PC-3 (cell line): Measurements from ENCODE around the gene SLC5A5. TPM values are rescaled to one million over a fixed set of nuclear protein-coding genes. Genes with fewer than 3 reads are reported as not detected.

Experiments used
- ATAC-seq: fragments of 200-7000 bp; cut with Tn5 transposase; 2 replicates; pipeline ENCODE4 v1.9.1; 2020; ENCODE audit warnings: mild to moderate bottlenecking, moderate library complexity
- BruUV-seq: library from RNA; stranded (reverse); fragments of 400-500 nt; replicated peaks from 2 replicates; lab custom pipeline; 2021; lab: Mats Ljungman, UMichigan
- CTCF ChIA-PET: fragments of 300-600 bp; sonication (Branson Sonifier 250); formaldehyde crosslinking; loops from one replicate; lab custom pipeline; 2022; ENCODE audit warnings: antibody characterized with exemption; lab: Charles Lee
- POLR2A ChIA-PET: fragments of 300-600 bp; sonication (Branson Sonifier 250); formaldehyde crosslinking; loops from one replicate; lab custom pipeline; 2022; ENCODE audit warnings: antibody characterized with exemption; ENCODE audit not compliant: unreplicated experiment; lab: Charles Lee
- DNase-seq: peaks from one replicate; pipeline ENCODE4 v3.0.0-alpha.2; 2015
- H2AFZ ChIP-seq: fragments of 300-600 bp; sonication (generic); 2 replicates; pipeline ENCODE4 v1.6.0; 2016; ENCODE audit warnings: antibody characterized with exemption, low read length
- H3F3A ChIP-seq: fragments of 300-600 bp; sonication (generic); one replicate; pipeline ENCODE4 v1.6.0; 2017; ENCODE audit warnings: antibody characterized with exemption, low read length, control low read depth, mild to moderate bottlenecking; ENCODE audit not compliant: unreplicated experiment
- H3K27ac ChIP-seq: fragments of 300-600 bp; sonication (generic); 2 replicates; pipeline ENCODE4 v1.5.1; 2016; ENCODE audit warnings: mild to moderate bottlenecking, low read length
- H3K27me3 ChIP-seq: fragments of 300-600 bp; sonication (generic); 2 replicates; pipeline ENCODE4 v1.6.1; 2016; ENCODE audit warnings: low read length, mixed read lengths
- H3K36me3 ChIP-seq: fragments of 300-600 bp; sonication (generic); 2 replicates; pipeline ENCODE4 v1.6.1; 2016; ENCODE audit warnings: low read depth, mixed run types, low read length, mixed read lengths
- H3K4me1 ChIP-seq: fragments of 300-600 bp; sonication (generic); 2 replicates; pipeline ENCODE4 v1.5.1; 2016; ENCODE audit warnings: low read length; ENCODE audit not compliant: insufficient read depth
- H3K4me2 ChIP-seq: fragments of 300-600 bp; sonication (generic); 2 replicates; pipeline ENCODE4 v1.6.0; 2016; ENCODE audit warnings: low read length
- H3K4me3 ChIP-seq: fragments of 300-600 bp; sonication (generic); 2 replicates; pipeline ENCODE4 v1.5.1; 2016; ENCODE audit warnings: mild to moderate bottlenecking, low read length, mixed read lengths
- H3K79me2 ChIP-seq: fragments of 300-600 bp; sonication (generic); 2 replicates; pipeline ENCODE4 v1.6.1; 2017; ENCODE audit warnings: low read length, mixed read lengths
- H3K9ac ChIP-seq: fragments of 300-600 bp; sonication (generic); 2 replicates; pipeline ENCODE4 v1.6.0; 2016; ENCODE audit warnings: mild to moderate bottlenecking, low read length
- H3K9me2 ChIP-seq: fragments of 300-600 bp; sonication (generic); replicated peaks from 2 replicates; pipeline ENCODE4 v1.6.1; 2016; ENCODE audit warnings: mixed run types, low read length, mixed read lengths
- H3K9me3 ChIP-seq: fragments of 300-600 bp; sonication (generic); 2 replicates; pipeline ENCODE4 v1.6.1; 2016; ENCODE audit warnings: low read length, mixed read lengths
- H4K20me1 ChIP-seq: fragments of 300-600 bp; sonication (generic); 2 replicates; pipeline ENCODE4 v1.6.1; 2016; ENCODE audit warnings: low read length, mixed read lengths
- CTCF ChIP-seq: fragments of 300-600 bp; sonication (generic); conservative IDR thresholded peaks from 2 replicates; pipeline ENCODE4 v1.5.1; 2017; ENCODE audit warnings: antibody characterized with exemption, low read depth, mild to moderate bottlenecking, low read length
- EZH2 ChIP-seq: fragments of 300-600 bp; sonication (generic); IDR thresholded peaks from one replicate; pipeline ENCODE4 v1.6.1; 2017; ENCODE audit warnings: antibody characterized with exemption, mild to moderate bottlenecking, low read length; ENCODE audit not compliant: unreplicated experiment
- EZH2phosphoT487 ChIP-seq: fragments of 300-600 bp; sonication (generic); IDR thresholded peaks from 2 replicates; pipeline ENCODE4 v1.6.1; 2018; ENCODE audit warnings: mild to moderate bottlenecking, antibody characterized with exemption, low read length, borderline replicate concordance
- intact Hi-C: fragments of 100-400 bp; cut with micrococcal nuclease; formaldehyde crosslinking; loops from 2 replicates; pipeline ENCODE4 v1.9.0; 2023
- total RNA-seq: library from RNA; depleted of rRNA; stranded (reverse); fragments of >200 nt; gene quantifications from 2 replicates; pipeline ENCODE4 v1.2.3, GENCODE V29; 2014

SLC5A5 gene
- total RNA-seq, 1 experiment from 2014 or later: not detected

- DNase-seq (peak; percentile 91), ATAC-seq (peak; percentile 52)
- no peak for TF ChIP-seq EZH2
- no peak for TF ChIP-seq EZH2phosphoT487
- peak; percentile 95 for TF ChIP-seq CTCF
- H3F3A ChIP-seq: no peaks in the 10 kb centered on the region
- no peaks in the 10 kb centered on the region for H3K9me3 ChIP-seq
- CTCF ChIA-PET: interaction anchor here (0.6 to 1.1 kb wide), 3 partner anchors 25 to 113 kb away, joined by 3 to 14 read pairs (median 3); no protein-coding TSS in a partner anchor
- BruUV-seq: no TSS peak
- no peak overlapping the region for H3K4me3 ChIP-seq
- H3K79me2 ChIP-seq: peaks cover 8% of the 10 kb centered on the region
- H3K4me2 ChIP-seq: peak overlapping the region; percentile 46
- intact Hi-C loops: loop anchor here (1.0 to 5.0 kb wide), 3 partner anchors 24 to 78 kb away; partner anchors contain the start of gene B3GNT3
- no peak overlapping the region for H3K27ac ChIP-seq
- H3K4me1 ChIP-seq: peaks cover 6% of the 10 kb centered on the region; the same call in 1 of the 2 replicates
- H3K9me2 ChIP-seq: no peaks in the 10 kb centered on the region
- H3K9ac ChIP-seq: no peak overlapping the region
- H4K20me1 ChIP-seq: peaks cover 6% of the 10 kb centered on the region
- POLR2A ChIA-PET: no interaction called here
- peaks cover 5% of the 10 kb centered on the region for H3K36me3 ChIP-seq
- H2AFZ ChIP-seq: peak overlapping the region; percentile 65
- H3K27me3 ChIP-seq: no peaks in the 10 kb centered on the region
These were observed 16.2 kb upstream of the SLC5A5 start for GRCh38 chr19:17855280-17856152.

GRCh38 chr19:17859533-17860330 is 12.0 kb upstream of the SLC5A5 start, which contains the start of gene RPL18A:
RPL18A (plus strand) TSS chr19:17859910; CDS start chr19:17859957, 47 bp downstream.
- Histone ChIP-seq H3K27me3 (no peaks in the 10 kb centered on the region), H3K9me3 (no peaks in the 10 kb centered on the region), H3K9ac (peak within 1 kb of the TSS; percentile 98), H3F3A (peaks cover 29% of the 10 kb centered on the region), H3K9me2 (no peaks in the 10 kb centered on the region), H3K4me1 (peaks cover 16% of the 10 kb centered on the region), H3K4me3 (peak within 1 kb of the TSS; percentile 87), H3K36me3 (peaks cover 47% of the 10 kb centered on the region), H3K79me2 (peaks cover 30% of the 10 kb centered on the region), H4K20me1 (peaks cover 48% of the 10 kb centered on the region), H3K27ac (peak within 1 kb of the TSS; percentile 43), H2AFZ (peak within 1 kb of the TSS; percentile 95), H3K4me2 (peak within 1 kb of the TSS; percentile 100)
- ATAC-seq: peak; percentile 95
- DNase-seq: peak; percentile 99
- POLR2A ChIA-PET: interaction anchor here (0.5 to 1.1 kb wide), 14 partner anchors 8 to 1845 kb away, joined by 3 to 17 read pairs (median 4); partner anchors contain the start of genes CCDC124 and JUND
- no TSS peak for BruUV-seq
- CTCF ChIA-PET: interaction anchor here (0.6 to 1.4 kb wide), 25 partner anchors 10 to 431 kb away, joined by 3 to 33 read pairs (median 7); partner anchors contain the start of genes B3GNT3, CCDC124 and SLC5A5
- intact Hi-C loops: loop anchor here (2.0 to 5.0 kb wide), 3 partner anchors 62 to 82 kb away; partner anchors contain the start of genes B3GNT3 and CCDC124
- TF ChIP-seq CTCF (peak; percentile 85), EZH2 (no peak)
